ENCODE measurements around the gene SEZ6L2.

SEZ6L2 gene

GRCh38 chr16:29844575-29845331, 54.6 kb downstream of the SEZ6L2 start:
- H3K4me3 ChIP-seq (ENCODE audit: low read depth, low read length) = no peak overlapping the region
- DNase-seq (ENCODE audit: low read depth) = no peak
- no peak for TF ChIP-seq CTCF (IDR thresholded peaks at IDR 0.05; ENCODE audit: insufficient read depth, low read depth, low read length, missing control alignments)

GRCh38 chr16:29843931-29844330, 55.4 kb downstream of the SEZ6L2 start:
- no peak overlapping the region for H3K4me3 ChIP-seq (ENCODE audit: low read depth, low read length)
- no peak for DNase-seq (ENCODE audit: low read depth)
- TF ChIP-seq CTCF (IDR thresholded peaks at IDR 0.05; ENCODE audit: insufficient read depth, low read depth, low read length, missing control alignments) = no peak

GRCh38 chr16:29842732-29843346, 56.5 kb downstream of the SEZ6L2 start:
- TF ChIP-seq CTCF (IDR thresholded peaks at IDR 0.05; ENCODE audit: insufficient read depth, low read depth, low read length, missing control alignments) = no peak
- no peak overlapping the region for H3K4me3 ChIP-seq (ENCODE audit: low read depth, low read length)
- no peak for DNase-seq (ENCODE audit: low read depth)

- H3K4me3 ChIP-seq (ENCODE audit: low read depth, low read length) = no peak overlapping the region
- DNase-seq (ENCODE audit: low read depth) = no peak
- no peak for TF ChIP-seq CTCF (IDR thresholded peaks at IDR 0.05; ENCODE audit: insufficient read depth, low read depth, low read length, missing control alignments)
These were observed 57.7 kb downstream of the SEZ6L2 start for GRCh38 chr16:29841631-29842030.

GRCh38 chr16:29840240-29840639, 59.1 kb downstream of the SEZ6L2 start:
- no peak for TF ChIP-seq CTCF (IDR thresholded peaks at IDR 0.05; ENCODE audit: insufficient read depth, low read depth, low read length, missing control alignments)
- H3K4me3 ChIP-seq (ENCODE audit: low read depth, low read length) = no peak overlapping the region
- DNase-seq (ENCODE audit: low read depth) = no peak

- TF ChIP-seq CTCF (IDR thresholded peaks at IDR 0.05; ENCODE audit: insufficient read depth, low read depth, low read length, missing control alignments) = no peak
- DNase-seq (ENCODE audit: low read depth) = no peak
- H3K4me3 ChIP-seq (ENCODE audit: low read depth, low read length) = no peak overlapping the region
These were observed 59.5 kb downstream of the SEZ6L2 start for GRCh38 chr16:29839822-29840221.
